Stomach smooth muscle (tissue), 2 donors: Measurements from ENCODE around the gene ORC1.

Source experiments
- H3K27ac ChIP-seq: one replicate; pipeline ENCODE4 v1.7.0; 2013; ENCODE audit warnings: mild to moderate bottlenecking, low read length, inconsistent platforms
- H3K27me3 ChIP-seq, 2 donors: one replicate each; pipeline ENCODE4 v1.7.0; 2013; ENCODE audit warnings: low read length in 2 of 2; ENCODE audit not compliant: insufficient read depth in 2 of 2, control insufficient read depth in 1 of 2
- H3K36me3 ChIP-seq, 2 donors: one replicate each; pipeline ENCODE4 v1.7.0; 2013; ENCODE audit warnings: low read length in 2 of 2; ENCODE audit not compliant: control insufficient read depth in 2 of 2, insufficient read depth in 2 of 2
- H3K4me1 ChIP-seq: one replicate; pipeline ENCODE4 v1.7.0; 2013; ENCODE audit warnings: low read length; ENCODE audit not compliant: control insufficient read depth, insufficient read depth
- H3K4me3 ChIP-seq, 2 donors: one replicate each; pipeline ENCODE4 v1.7.0; 2013; ENCODE audit warnings: low read length in 2 of 2
- H3K9ac ChIP-seq, 2 donors: one replicate each; pipeline ENCODE4 v1.7.0; 2013; ENCODE audit warnings: low read length in 2 of 2, mild to moderate bottlenecking in 1 of 2
- H3K9me3 ChIP-seq, 2 donors: one replicate each; pipeline ENCODE4 v1.7.0; 2013; ENCODE audit warnings: low read length in 2 of 2; ENCODE audit not compliant: control insufficient read depth in 2 of 2
- donor health status: healthy.
- donor health status: Pancreatic carcinoma.

Gene ORC1

DNA sequence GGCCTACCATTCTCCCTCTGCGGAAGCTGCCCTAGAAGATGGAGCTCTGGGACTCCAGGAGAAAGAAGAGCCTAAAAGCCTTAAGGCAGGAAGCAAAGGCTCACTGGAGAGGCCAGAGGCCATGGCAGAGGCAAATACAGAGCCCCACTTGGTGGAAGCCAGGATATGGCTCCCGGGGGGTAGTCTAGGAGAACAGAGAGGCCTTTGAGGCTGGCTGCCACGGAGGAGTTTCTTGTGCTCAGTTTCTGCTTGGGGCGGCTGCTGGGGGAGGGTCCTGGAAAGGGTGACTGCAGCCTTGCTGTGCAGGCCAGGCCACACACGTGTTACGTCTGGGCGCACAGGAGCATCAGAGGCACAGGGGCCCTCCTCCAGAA, 43.6 kb downstream of the ORC1 start:
- Histone ChIP-seq H3K36me3 (peaks cover 65 to 70% of the 10 kb centered on the region in 2 donors), H3K27ac (no peak overlapping the region), H3K4me3 (no peak overlapping the region), H3K4me1 (peaks cover 16% of the 10 kb centered on the region), H3K27me3 (no peaks in the 10 kb centered on the region), H3K9me3 (no peaks in the 10 kb centered on the region), H3K9ac (no peak overlapping the region)

DNA sequence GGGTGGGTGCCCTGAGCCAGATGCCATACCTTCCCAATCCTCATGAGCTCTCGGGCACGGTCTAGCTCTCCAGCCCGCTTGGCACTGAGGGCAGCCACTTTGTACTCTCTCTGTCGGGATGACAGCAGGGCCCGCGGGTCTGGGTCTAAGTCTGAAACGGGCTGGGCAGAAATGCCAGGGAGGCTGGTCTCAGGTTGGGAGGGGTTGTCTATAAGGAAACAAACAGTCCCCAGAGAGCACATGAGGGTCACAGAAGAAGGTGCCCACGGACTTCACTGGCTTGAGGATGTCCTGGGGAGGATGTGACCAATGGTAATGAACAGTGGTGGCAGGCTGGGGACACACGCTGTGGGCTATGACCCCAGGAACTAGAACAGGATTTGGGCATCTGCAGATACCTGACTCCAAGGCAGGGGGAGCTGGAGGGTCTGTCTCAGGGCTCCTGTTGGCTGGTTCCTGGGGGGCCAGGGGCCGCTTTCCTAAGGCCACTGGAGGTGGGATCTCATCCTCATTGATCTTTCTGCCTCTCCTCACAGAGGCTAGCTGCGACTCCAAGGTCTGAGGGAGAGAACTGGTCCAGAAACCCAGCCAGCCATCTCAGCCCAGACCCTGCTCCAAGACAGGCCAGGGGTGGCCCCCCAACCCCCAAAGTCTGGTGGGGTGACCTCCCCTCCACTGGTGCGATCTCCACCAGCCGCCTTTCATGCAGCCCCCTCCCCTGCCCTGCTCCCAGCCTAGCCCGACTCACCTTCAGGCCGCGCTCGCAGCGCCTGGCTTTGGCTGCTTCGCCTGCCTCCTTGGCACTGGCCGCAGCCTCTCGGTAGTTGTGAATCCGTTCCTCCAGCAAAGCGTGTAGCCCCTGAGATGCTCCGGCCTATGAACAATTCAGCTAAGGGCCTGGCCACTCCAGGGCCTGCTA, 44.3 kb downstream of the ORC1 start:
- no peak overlapping the region for H3K4me3 ChIP-seq
- no peaks in the 10 kb centered on the region for H3K9me3 ChIP-seq
- H3K4me1 ChIP-seq = peaks cover 10% of the 10 kb centered on the region
- no peak overlapping the region for H3K27ac ChIP-seq
- no peaks in the 10 kb centered on the region for H3K27me3 ChIP-seq
- H3K9ac ChIP-seq = no peak overlapping the region
- peaks cover 71 to 76% of the 10 kb centered on the region in 2 donors for H3K36me3 ChIP-seq

DNA sequence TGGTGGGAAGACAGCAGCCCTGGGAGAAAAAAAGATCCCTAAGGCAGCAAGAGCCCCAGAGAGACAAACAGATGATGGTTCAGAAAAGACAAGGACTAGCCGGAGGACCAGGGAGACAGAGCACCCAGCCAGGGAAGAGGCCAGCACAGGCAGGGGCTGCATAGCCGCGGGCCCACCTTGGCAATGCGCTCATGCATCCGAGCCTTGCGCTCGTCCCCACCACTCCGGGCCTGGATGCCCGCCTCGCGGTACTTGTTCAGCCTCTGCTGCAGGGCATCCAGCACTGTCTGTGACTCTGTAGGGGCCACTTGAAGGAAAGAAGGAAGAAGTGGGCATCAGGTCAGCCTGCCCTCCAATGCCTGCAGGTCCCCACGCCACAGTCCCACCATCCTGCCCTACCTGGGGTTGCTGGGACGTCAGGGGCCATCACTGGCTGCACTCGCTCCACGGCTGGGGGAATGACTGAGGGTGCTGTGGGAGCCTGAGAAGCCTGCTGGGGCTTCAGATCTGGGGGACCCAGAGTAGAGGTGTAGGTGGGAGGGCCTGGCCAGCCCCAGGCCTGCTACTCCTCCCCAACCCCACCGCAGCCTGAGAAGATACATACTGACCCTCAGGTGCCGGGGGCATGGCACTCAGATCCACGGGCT, 45.2 kb downstream of the ORC1 start:
- no peaks in the 10 kb centered on the region for H3K9me3 ChIP-seq
- no peak overlapping the region for H3K27ac ChIP-seq
- peaks cover under 1% of the 10 kb centered on the region for H3K4me1 ChIP-seq
- H3K36me3 ChIP-seq = peaks cover 80 to 85% of the 10 kb centered on the region in 2 donors
- H3K9ac ChIP-seq = no peak overlapping the region
- H3K4me3 ChIP-seq = no peak overlapping the region
- H3K27me3 ChIP-seq = no peaks in the 10 kb centered on the region

DNA sequence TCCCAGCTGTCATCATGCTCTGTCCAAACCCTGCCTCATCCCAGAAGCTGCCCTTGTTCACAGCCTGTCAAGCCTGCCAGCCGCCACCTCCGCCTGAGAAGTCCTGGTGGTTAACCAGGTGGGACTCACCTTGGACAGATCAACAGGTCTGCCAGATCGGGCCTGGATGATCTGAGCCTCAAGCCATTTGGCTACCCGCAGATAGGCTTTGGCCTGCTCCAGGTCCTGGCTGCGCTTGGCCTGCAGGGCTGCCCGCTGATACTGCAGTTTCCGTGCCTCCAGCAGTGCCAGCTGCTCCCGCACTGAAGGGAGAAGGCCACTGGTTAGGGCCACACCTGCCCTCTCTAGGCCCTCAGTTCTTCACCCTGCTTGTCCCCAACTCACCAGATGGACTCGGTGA, 46.8 kb downstream of the ORC1 start:
- Histone ChIP-seq H3K4me3 (no peak overlapping the region), H3K9ac (peak overlapping the region in 1 of 2 donors; percentile 29), H3K4me1 (no peaks in the 10 kb centered on the region), H3K9me3 (no peaks in the 10 kb centered on the region), H3K27me3 (no peaks in the 10 kb centered on the region), H3K36me3 (peaks cover 88 to 92% of the 10 kb centered on the region in 2 donors), H3K27ac (no peak overlapping the region)

DNA sequence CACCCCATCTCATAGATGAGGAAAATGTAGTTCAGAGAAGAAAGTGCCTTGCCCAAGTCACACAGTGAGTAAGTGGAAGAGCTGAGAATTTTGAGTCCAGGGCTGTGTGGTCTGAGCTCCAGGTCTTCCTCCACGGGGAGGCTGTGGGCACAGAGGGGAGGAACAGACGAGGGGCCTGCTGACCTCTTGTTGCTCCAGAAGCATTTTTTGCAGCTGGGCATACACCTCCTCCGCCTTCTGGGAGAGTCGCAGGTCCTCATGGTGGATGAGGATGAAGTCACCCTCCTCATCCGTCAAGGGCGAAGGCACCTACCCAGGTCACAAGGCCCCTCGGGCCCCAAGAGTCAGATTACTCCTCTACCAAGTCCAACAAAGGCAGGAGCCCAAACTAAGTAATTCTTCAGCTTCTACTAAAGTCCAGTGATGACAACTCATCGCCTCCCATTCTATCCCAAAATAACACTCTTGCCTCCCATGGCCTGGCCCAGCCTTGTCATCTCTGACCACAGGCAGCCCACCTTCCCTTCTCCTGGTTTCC, 47.3 kb downstream of the ORC1 start:
- Histone ChIP-seq H3K27me3 (no peaks in the 10 kb centered on the region), H3K36me3 (peaks cover 83 to 87% of the 10 kb centered on the region in 2 donors), H3K9ac (no peak overlapping the region), H3K4me1 (no peaks in the 10 kb centered on the region), H3K9me3 (no peaks in the 10 kb centered on the region), H3K4me3 (no peak overlapping the region), H3K27ac (no peak overlapping the region)

DNA sequence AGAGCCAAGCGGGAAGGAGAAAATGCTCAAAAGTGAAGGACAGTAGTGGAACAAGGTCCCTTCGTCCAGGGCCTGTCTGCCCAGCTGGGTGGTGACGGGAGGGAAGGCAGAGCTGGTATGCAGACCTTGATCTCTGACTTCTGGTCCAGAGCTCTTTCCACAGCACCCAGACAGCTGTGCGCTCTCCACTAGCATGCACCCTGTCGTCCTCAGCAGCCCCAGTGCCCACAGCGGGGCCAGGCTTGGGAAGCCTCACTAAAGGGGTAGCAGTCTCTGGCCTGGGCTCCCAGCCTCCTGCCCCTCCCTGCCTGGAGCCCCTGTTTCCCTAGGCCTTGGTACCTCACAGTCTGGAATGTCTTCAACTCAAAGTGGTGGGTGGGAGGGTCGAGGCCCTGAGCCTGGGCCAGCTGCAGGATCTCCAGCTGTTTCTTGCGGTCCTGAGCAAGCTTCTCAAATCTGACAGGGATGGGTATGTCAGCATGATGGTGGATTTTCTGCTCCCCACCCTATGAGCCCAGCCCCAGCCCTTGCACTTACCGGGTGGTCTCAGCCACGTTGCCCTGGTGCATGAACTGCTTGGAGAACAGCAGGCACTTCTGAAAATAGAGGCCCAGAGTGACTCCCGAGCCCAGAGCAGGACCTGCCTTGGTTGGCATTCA, 48.2 kb downstream of the ORC1 start:
- Histone ChIP-seq H3K9ac (no peak overlapping the region), H3K27me3 (no peaks in the 10 kb centered on the region), H3K9me3 (no peaks in the 10 kb centered on the region), H3K4me3 (no peak overlapping the region), H3K27ac (no peak overlapping the region), H3K36me3 (peaks cover 75 to 79% of the 10 kb centered on the region in 2 donors), H3K4me1 (peaks cover 3% of the 10 kb centered on the region)

DNA sequence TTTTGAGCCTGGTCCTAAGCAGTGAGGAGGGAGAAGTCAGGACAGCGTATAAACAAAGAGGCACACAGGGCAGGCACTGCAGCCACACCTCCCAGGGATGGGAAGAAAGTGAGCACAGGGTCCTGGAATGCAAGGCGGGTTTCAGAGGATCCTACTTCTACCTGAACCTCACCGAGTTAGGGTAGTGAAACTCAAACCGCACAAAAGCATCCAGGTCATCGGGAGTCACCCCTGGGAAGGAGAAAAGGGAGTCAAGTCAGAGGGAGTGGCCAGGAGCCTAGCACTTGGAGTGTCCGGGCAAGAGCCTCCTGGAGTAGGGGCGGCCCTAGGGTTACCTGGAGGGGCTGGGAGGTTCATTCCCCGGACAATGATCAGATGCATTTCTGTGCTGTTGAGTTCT, 48.8 kb downstream of the ORC1 start:
- no peaks in the 10 kb centered on the region for H3K9me3 ChIP-seq
- peaks cover 3% of the 10 kb centered on the region for H3K4me1 ChIP-seq
- H3K36me3 ChIP-seq = peaks cover 71 to 74% of the 10 kb centered on the region in 2 donors
- no peak overlapping the region for H3K4me3 ChIP-seq
- H3K27me3 ChIP-seq = no peaks in the 10 kb centered on the region
- no peak overlapping the region for H3K9ac ChIP-seq
- no peak overlapping the region for H3K27ac ChIP-seq

DNA sequence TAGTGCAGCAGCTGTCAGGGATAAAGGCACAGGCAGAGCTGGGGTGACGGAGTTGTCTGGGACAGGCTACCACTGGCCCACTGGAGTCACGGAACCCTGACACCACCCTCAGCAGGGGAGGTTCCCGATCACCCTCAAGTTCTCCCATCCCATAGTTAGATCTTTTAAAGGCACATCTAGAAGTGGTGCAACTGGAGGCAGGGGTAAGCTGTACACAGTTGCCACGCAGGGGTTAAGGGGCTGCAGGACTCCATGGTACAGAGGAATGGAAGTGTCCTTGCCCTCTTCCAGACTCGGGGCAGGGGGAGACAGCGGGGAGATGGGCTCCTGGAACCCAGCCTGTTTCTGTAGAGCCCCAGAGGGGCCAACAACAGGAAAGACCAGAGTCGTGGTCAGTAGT, 51.5 kb downstream of the ORC1 start:
- Histone ChIP-seq H3K36me3 (peaks cover 49 to 52% of the 10 kb centered on the region in 2 donors), H3K27ac (no peak overlapping the region)

DNA sequence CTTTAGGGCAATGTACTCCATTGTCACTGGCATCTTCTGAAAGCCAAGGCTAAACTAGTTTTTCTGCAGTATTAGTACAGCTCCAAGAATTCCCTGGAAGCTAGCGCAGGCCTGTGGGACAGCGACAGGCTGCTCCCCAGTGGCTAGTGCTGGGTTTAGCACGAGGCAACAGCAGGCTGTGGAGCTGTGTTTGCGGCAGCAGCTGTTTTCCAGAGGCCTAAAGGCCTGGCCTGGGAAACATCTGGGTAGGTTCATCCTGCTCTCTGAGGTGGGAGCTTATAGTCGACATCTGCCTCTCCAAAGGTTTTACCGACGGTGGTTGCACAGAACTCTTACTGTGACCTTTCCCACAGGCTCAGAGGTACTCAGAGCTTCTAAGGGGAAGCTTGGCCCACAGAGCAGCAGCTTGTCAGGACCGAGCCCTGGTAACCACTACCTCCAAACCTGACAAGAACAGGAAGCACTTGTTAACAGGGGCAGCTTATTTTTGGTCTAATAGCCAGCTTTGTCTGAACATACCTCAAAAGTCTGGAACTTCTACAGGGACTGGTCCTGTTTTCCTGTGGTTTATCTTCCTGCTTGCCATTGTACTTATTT, 55.4 kb downstream of the ORC1 start:
- no peak overlapping the region for H3K9ac ChIP-seq

More for the DNA sequence above, 51.5 kb downstream of the ORC1 start:
- peaks cover 3% of the 10 kb centered on the region for H3K4me1 ChIP-seq
- no peak overlapping the region for H3K9ac ChIP-seq
- H3K9me3 ChIP-seq = no peaks in the 10 kb centered on the region
- no peak overlapping the region for H3K4me3 ChIP-seq
- H3K27me3 ChIP-seq = no peaks in the 10 kb centered on the region

DNA sequence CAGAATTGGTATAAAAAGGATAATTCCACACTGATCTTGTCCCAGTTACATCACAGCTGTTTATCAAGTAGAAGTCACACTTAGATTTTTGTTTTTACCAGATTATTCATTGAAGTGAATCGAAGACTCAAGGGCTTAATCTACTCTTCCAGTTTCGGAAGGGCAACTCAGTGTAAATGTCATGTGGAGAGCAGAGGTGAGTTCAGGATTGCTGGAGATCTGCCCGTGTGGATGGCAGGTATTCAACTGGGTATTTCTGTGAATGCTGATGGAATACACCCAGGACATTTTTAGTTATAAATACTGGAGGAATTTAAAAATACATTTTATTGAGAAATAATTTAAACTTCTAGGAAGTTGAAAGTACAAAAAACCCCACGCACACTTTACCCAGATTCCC, 57.6 kb downstream of the ORC1 start:
- Histone ChIP-seq H3K36me3 (peaks cover 9 to 16% of the 10 kb centered on the region in 2 donors), H3K4me3 (no peak overlapping the region), H3K27me3 (no peaks in the 10 kb centered on the region), H3K9ac (no peak overlapping the region), H3K27ac (no peak overlapping the region), H3K4me1 (peaks cover 3% of the 10 kb centered on the region), H3K9me3 (no peaks in the 10 kb centered on the region)

More for the DNA sequence above, 55.4 kb downstream of the ORC1 start:
- Histone ChIP-seq H3K4me3 (no peak overlapping the region), H3K27ac (no peak overlapping the region), H3K9me3 (no peaks in the 10 kb centered on the region), H3K4me1 (peaks cover 3% of the 10 kb centered on the region), H3K27me3 (no peaks in the 10 kb centered on the region), H3K36me3 (peaks cover 17 to 26% of the 10 kb centered on the region in 2 donors)
